Measurements from ENCODE around the gene ABI3. TPM values are rescaled to one million over a fixed set of nuclear protein-coding genes. Genes with fewer than 3 reads are reported as not detected.
A peak's percentile ranks its signal among the peaks of the same experiment; 100 is the strongest.

The ABI3 gene
- total and polyA plus RNA-seq, 4 donors: 0.77 to 12.3 (median 6.1) TPM

DNA sequence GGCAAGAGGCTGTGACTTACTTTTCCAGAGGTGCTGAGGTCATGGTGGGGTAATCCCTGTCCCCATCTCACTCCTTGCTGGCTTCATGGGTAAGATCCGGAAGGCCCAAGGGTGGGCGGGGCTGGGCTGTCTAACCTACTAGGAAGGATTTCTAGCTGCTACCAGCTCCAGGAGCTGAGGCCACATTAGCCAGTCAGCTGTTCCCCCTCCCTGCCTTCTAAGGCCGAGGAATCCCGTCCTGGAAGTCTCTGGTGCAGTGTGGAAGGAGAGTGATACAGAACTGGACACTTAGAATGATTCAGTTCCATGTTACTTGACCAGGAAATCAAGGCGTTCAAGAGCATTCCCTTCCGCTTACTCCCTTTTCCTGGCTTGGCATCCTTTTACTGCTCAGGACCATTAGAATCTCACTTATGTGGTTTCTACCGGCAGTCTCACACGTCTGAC lies 9.0 kb upstream of the ABI3 start:
- Histone ChIP-seq H3K27ac (ENCODE audit: low read depth in 1 of 2, low read length in 2 of 2) (no peak overlapping the region), H3K27me3 (ENCODE audit: control insufficient read depth in 1 of 2, insufficient read depth in 2 of 2, low read length in 1 of 2) (no peaks in the 10 kb centered on the region), H3K9me3 (ENCODE audit: control insufficient read depth, low read length) (no peaks in the 10 kb centered on the region), H3K36me3 (ENCODE audit: control insufficient read depth in 1 of 2, insufficient read depth in 2 of 2, low read length in 1 of 2) (no peaks in the 10 kb centered on the region), H3K4me3 (ENCODE audit: low read length in 2 of 2) (no peak overlapping the region), H3K4me1 (ENCODE audit: control insufficient read depth in 1 of 2, insufficient read depth in 2 of 2, low read length in 2 of 2) (no peaks in the 10 kb centered on the region)
- no peak for ATAC-seq (ENCODE audit: low FRiP score)
- WGBS, 2 donors: 80 to 81% methylated on average over 8 of the region's 8 CpGs
- DNase-seq: no peak
- intact Hi-C loops (cut with DNase I): no loop called here

DNA sequence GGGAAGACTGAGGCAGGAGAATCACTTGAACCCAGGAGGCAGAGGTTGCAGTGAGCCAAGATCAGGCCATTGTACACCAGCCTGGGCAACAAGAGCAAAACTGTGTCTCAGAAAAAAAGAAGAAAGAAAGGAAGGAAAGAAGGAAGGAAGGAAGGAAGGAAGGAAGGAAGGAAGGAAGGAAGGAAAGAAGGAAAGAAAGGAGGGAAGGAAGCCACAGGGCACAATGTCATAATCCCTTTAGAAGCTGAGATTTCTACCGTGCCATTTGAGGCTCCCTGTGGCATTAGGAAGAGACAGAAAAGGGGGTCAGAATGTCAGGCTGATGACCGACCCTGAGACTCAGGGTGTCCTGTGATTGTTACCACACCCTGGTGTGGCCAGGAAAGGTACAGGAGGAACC lies 6.7 kb upstream of the ABI3 start:
- Histone ChIP-seq H3K27me3 (ENCODE audit: control insufficient read depth in 1 of 2, insufficient read depth in 2 of 2, low read length in 1 of 2) (no peaks in the 10 kb centered on the region), H3K4me3 (ENCODE audit: low read length in 2 of 2) (no peak overlapping the region), H3K9me3 (ENCODE audit: control insufficient read depth, low read length) (no peaks in the 10 kb centered on the region), H3K4me1 (ENCODE audit: control insufficient read depth in 1 of 2, insufficient read depth in 2 of 2, low read length in 2 of 2) (no peaks in the 10 kb centered on the region), H3K36me3 (ENCODE audit: control insufficient read depth in 1 of 2, insufficient read depth in 2 of 2, low read length in 1 of 2) (no peaks in the 10 kb centered on the region), H3K27ac (ENCODE audit: low read depth in 1 of 2, low read length in 2 of 2) (no peak overlapping the region)
- ATAC-seq (ENCODE audit: low FRiP score) (no peak), DNase-seq (no peak)
- 79 to 87% methylated on average over 2 of the region's 2 CpGs for WGBS, 2 donors
- intact Hi-C loops (cut with DNase I): no loop called here

DNA sequence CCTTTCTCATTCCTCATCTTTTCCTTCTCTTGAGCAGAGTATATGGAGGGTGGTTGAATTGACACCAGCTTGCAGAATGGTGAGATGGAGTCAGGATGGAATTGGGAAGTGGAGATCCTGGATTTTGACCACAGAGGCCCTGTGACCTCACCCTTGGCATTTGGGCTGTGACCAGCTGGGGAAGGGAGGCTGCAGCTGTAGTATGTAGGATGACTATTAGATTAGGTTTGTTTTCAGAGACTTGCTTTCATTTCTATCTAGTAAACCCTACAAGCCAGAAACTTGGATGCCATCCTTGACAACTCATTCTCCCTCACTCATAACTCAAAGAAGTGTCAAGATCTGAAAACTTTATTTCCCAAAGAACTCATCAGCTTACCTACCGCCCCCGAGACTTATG lies 6.0 kb upstream of the ABI3 start:
- intact Hi-C loops (cut with DNase I): no loop called here
- no peak for ATAC-seq (ENCODE audit: low FRiP score)
- 98 to 100% methylated on average over 2 of the region's 2 CpGs for WGBS, 2 donors

DNA sequence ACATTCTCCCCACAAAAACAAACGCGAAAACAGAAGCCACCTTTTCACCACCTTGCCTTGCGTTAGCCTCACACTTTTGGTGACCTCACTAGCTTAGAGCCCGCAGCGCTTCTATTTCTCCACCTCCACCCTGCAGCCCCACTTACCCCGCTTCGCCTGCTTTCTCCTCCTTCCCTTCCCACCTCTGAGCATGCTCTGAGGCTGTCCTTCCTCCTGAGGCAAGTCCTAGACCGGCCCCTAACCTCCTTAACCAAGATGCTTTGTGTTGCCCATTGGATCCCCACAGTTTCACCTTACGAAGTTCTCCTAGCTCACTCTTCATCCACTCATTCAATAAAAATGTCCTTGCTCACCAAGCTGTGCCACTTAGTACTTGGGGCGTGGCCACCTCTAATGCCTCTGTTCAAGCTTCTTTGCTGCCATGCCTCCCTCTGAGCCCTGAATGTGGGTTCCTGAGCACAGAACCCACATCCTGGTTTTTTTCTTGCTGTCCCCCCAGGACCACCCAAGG lies 1.4 kb upstream of the ABI3 start:
- H3K27ac ChIP-seq (ENCODE audit: low read depth in 1 of 2, low read length in 2 of 2): no peak overlapping the region
- intact Hi-C loops (cut with DNase I): no loop called here
- no peak overlapping the region for H3K4me3 ChIP-seq (ENCODE audit: low read length in 2 of 2)
- no peaks in the 10 kb centered on the region for H3K27me3 ChIP-seq (ENCODE audit: control insufficient read depth in 1 of 2, insufficient read depth in 2 of 2, low read length in 1 of 2)
- ATAC-seq (ENCODE audit: low FRiP score) (no peak), DNase-seq (no peak)
- 82 to 86% methylated on average over 10 of the region's 10 CpGs for WGBS, 2 donors
- no peaks in the 10 kb centered on the region for H3K36me3 ChIP-seq (ENCODE audit: control insufficient read depth in 1 of 2, insufficient read depth in 2 of 2, low read length in 1 of 2)
- no peaks in the 10 kb centered on the region for H3K4me1 ChIP-seq (ENCODE audit: control insufficient read depth in 1 of 2, insufficient read depth in 2 of 2, low read length in 2 of 2)
- H3K9me3 ChIP-seq (ENCODE audit: control insufficient read depth, low read length): no peaks in the 10 kb centered on the region

More for the DNA sequence above, 6.0 kb upstream of the ABI3 start:
- no peak overlapping the region for H3K4me3 ChIP-seq (ENCODE audit: low read length in 2 of 2)
- no peaks in the 10 kb centered on the region for H3K36me3 ChIP-seq (ENCODE audit: control insufficient read depth in 1 of 2, insufficient read depth in 2 of 2, low read length in 1 of 2)
- no peaks in the 10 kb centered on the region for H3K4me1 ChIP-seq (ENCODE audit: control insufficient read depth in 1 of 2, insufficient read depth in 2 of 2, low read length in 2 of 2)
- no peaks in the 10 kb centered on the region for H3K9me3 ChIP-seq (ENCODE audit: control insufficient read depth, low read length)
- DNase-seq: no peak
- no peak overlapping the region for H3K27ac ChIP-seq (ENCODE audit: low read depth in 1 of 2, low read length in 2 of 2)
- no peaks in the 10 kb centered on the region for H3K27me3 ChIP-seq (ENCODE audit: control insufficient read depth in 1 of 2, insufficient read depth in 2 of 2, low read length in 1 of 2)

DNA sequence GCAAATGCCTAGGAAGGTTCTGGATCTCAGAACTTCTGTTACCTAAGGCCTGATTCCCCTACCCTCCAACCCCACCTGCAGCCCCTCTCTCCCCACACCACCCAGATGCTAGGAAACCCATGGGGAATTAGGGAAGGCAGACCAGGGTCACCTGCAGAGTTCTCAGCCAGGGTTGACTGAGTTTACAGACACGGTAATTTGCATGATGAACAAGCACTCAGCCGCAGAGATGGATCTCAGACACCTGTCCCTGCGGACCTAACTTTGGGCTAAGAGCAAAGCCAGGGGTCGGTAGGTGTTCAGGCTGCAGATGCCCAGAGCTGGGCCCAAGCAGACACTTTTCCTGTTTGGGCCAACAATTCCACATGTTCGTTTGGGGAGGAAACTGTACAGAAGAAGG lies 2.9 kb downstream of the ABI3 start:
- Histone ChIP-seq H3K36me3 (ENCODE audit: control insufficient read depth in 1 of 2, insufficient read depth in 2 of 2, low read length in 1 of 2) (no peaks in the 10 kb centered on the region), H3K4me3 (ENCODE audit: low read length in 2 of 2) (no peak overlapping the region), H3K27me3 (ENCODE audit: control insufficient read depth in 1 of 2, insufficient read depth in 2 of 2, low read length in 1 of 2) (no peaks in the 10 kb centered on the region), H3K4me1 (ENCODE audit: control insufficient read depth in 1 of 2, insufficient read depth in 2 of 2, low read length in 2 of 2) (no peaks in the 10 kb centered on the region), H3K9me3 (ENCODE audit: control insufficient read depth, low read length) (no peaks in the 10 kb centered on the region), H3K27ac (ENCODE audit: low read depth in 1 of 2, low read length in 2 of 2) (no peak overlapping the region)
- DNase-seq (no peak), ATAC-seq (ENCODE audit: low FRiP score) (no peak)
- 82 to 86% methylated on average over 5 of the region's 5 CpGs for WGBS, 2 donors
- intact Hi-C loops (cut with DNase I): no loop called here

DNA sequence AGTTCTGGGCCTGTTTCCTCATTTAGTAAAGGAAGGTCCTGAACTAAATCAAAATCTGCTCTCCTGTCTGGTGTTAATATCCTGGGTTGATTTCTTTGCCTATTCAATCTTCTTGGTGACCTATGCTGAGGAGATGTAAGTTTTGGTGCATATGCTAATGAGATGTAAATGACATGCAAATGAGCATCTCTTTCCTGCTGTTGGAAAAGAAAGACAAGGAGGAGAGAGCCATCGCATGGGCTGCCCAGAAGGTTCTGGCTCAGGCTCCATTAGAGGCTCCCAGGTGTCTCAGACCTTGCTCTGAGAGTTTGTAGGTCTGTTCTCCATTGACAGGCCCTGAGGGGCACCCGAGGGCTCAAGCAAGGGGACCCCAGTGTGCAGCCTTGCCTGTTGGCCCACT lies 3.3 kb downstream of the ABI3 start:
- intact Hi-C loops (cut with DNase I): no loop called here
- no peaks in the 10 kb centered on the region for H3K9me3 ChIP-seq (ENCODE audit: control insufficient read depth, low read length)
- no peak for DNase-seq
- WGBS, 2 donors: 85 to 89% methylated on average over 2 of the region's 2 CpGs
- no peaks in the 10 kb centered on the region for H3K4me1 ChIP-seq (ENCODE audit: control insufficient read depth in 1 of 2, insufficient read depth in 2 of 2, low read length in 2 of 2)
- H3K27ac ChIP-seq (ENCODE audit: low read depth in 1 of 2, low read length in 2 of 2): no peak overlapping the region
- no peaks in the 10 kb centered on the region for H3K27me3 ChIP-seq (ENCODE audit: control insufficient read depth in 1 of 2, insufficient read depth in 2 of 2, low read length in 1 of 2)
- ATAC-seq (ENCODE audit: low FRiP score): no peak
- H3K4me3 ChIP-seq (ENCODE audit: low read length in 2 of 2): no peak overlapping the region
- no peaks in the 10 kb centered on the region for H3K36me3 ChIP-seq (ENCODE audit: control insufficient read depth in 1 of 2, insufficient read depth in 2 of 2, low read length in 1 of 2)

DNA sequence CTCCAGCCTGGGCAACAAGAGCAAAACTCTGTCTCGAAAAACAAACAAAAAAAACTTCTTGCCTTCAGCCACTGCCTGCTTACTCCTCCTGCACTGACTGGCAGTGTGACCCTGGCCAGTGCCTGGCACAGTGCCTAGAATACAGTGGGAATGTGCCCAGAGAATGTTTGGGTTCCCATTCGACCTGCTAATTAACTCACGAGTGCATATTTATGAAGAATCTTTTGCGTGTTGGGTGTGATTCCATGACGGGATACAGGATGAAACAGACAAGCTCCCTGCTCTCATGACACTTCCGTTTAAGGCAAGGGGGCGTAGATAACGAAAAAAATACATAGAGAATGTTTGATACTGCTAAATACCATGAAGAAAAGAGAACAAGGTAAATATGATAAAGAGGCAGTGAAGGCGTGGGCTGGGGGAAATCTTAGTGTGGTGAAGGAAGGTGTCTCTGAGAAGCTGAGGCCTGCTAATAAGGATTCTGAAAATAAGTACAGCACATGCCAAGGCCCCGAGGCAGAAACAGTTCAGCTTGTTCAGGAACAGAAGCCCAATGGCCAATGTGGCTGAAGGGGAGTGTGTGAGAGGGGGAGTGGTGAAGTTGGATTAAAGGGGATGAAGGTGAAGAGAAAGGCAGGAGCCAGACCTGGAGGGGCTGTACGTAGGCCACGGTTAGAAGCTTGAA lies 4.3 kb downstream of the ABI3 start:
- no peaks in the 10 kb centered on the region for H3K36me3 ChIP-seq (ENCODE audit: control insufficient read depth in 1 of 2, insufficient read depth in 2 of 2, low read length in 1 of 2)
- H3K27me3 ChIP-seq (ENCODE audit: control insufficient read depth in 1 of 2, insufficient read depth in 2 of 2, low read length in 1 of 2): no peaks in the 10 kb centered on the region
- no peak overlapping the region for H3K27ac ChIP-seq (ENCODE audit: low read depth in 1 of 2, low read length in 2 of 2)
- H3K4me3 ChIP-seq (ENCODE audit: low read length in 2 of 2): no peak overlapping the region
- H3K9me3 ChIP-seq (ENCODE audit: control insufficient read depth, low read length): no peaks in the 10 kb centered on the region
- 46 to 54% methylated on average over 12 of the region's 12 CpGs for WGBS, 2 donors
- intact Hi-C loops (cut with DNase I): no loop called here
- no peaks in the 10 kb centered on the region for H3K4me1 ChIP-seq (ENCODE audit: control insufficient read depth in 1 of 2, insufficient read depth in 2 of 2, low read length in 2 of 2)
- DNase-seq (no peak), ATAC-seq (ENCODE audit: low FRiP score) (no peak)

DNA sequence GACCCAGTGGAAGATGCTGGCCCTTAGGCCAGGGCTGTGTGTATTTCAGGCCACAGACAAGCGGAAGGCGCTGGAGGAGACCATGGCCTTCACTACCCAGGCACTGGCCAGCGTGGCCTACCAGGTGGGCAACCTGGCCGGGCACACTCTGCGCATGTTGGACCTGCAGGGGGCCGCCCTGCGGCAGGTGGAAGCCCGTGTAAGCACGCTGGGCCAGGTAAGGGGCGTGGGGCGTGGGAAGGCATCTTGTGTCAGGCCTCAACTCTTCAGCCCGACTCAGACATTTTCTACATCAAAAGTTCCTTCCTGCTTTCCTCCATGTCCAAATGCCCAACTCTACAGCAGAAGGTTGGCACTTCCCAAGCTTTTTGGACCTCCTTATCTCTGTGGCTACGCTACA lies 6.0 kb downstream of the ABI3 start:
- Histone ChIP-seq H3K9me3 (ENCODE audit: control insufficient read depth, low read length) (no peaks in the 10 kb centered on the region), H3K4me3 (ENCODE audit: low read length in 2 of 2) (no peak overlapping the region), H3K27me3 (ENCODE audit: control insufficient read depth in 1 of 2, insufficient read depth in 2 of 2, low read length in 1 of 2) (no peaks in the 10 kb centered on the region), H3K36me3 (ENCODE audit: control insufficient read depth in 1 of 2, insufficient read depth in 2 of 2, low read length in 1 of 2) (no peaks in the 10 kb centered on the region), H3K27ac (ENCODE audit: low read depth in 1 of 2, low read length in 2 of 2) (no peak overlapping the region), H3K4me1 (ENCODE audit: control insufficient read depth in 1 of 2, insufficient read depth in 2 of 2, low read length in 2 of 2) (no peaks in the 10 kb centered on the region)
- intact Hi-C loops (cut with DNase I): no loop called here
- WGBS, 2 donors: 84 to 87% methylated on average over 13 of the region's 13 CpGs
- ATAC-seq (ENCODE audit: low FRiP score) (no peak), DNase-seq (no peak)

DNA sequence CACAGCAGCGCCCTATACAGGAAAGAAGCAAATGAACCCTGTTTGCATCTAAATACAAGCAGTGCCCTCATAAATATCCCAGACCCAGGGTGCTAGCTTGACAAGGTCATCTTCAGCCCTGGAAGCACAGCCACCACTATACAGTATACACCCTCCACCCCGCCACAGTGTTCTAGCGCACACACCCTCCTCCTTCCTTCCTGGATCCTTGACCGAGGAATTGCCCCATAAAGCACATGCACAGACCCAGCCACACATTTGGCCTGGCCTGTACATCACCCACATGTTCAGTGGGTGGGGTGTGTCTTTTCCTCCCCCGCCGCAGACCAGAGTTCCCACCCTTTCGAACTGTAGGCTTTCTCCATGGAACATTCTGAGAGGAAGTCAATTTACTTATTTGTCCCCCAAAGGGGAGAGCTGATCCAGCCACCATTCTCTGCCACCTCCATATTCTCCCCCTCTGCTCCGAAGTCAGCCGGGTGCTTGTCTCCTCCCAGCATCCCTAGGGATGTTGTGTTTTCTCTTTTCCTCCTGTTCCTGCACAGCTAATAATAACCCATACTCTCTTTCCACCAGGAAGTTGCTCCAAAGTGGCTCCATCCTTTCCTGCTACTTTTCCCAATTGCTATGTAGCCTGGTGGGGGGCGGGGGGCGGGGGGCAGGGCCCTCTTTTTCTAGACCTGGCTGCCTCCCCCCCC lies 6.6 kb downstream of the ABI3 start:
- H3K4me1 ChIP-seq (ENCODE audit: control insufficient read depth in 1 of 2, insufficient read depth in 2 of 2, low read length in 2 of 2): no peaks in the 10 kb centered on the region
- ATAC-seq (ENCODE audit: low FRiP score) (peak; percentile 11), DNase-seq (peak in 1 of 2 donors; percentile 74)
- H3K4me3 ChIP-seq (ENCODE audit: low read length in 2 of 2): no peak overlapping the region
- no peaks in the 10 kb centered on the region for H3K36me3 ChIP-seq (ENCODE audit: control insufficient read depth in 1 of 2, insufficient read depth in 2 of 2, low read length in 1 of 2)
- no peaks in the 10 kb centered on the region for H3K9me3 ChIP-seq (ENCODE audit: control insufficient read depth, low read length)
- H3K27ac ChIP-seq (ENCODE audit: low read depth in 1 of 2, low read length in 2 of 2): no peak overlapping the region
- WGBS, 2 donors: 61 to 66% methylated on average over 11 of the region's 11 CpGs
- H3K27me3 ChIP-seq (ENCODE audit: control insufficient read depth in 1 of 2, insufficient read depth in 2 of 2, low read length in 1 of 2): no peaks in the 10 kb centered on the region
- intact Hi-C loops (cut with DNase I): no loop called here

All from aorta (tissue), 5 donors.